A549 treated with GW870086 at 1 μM for 4 hours (cell line): ENCODE results near the gene TP73. TPM values are rescaled to one million over a fixed set of nuclear protein-coding genes. Genes with fewer than 3 reads are reported as not detected.

Source experiments
- total RNA-seq: library from RNA; stranded (reverse); fragments of 200-300 nt; extraction: Qiagen RNA extraction; gene quantifications from 5 replicates; pipeline ENCODE4 v1.2.3, GENCODE V29; 2022; ENCODE audit warnings: low read depth

The TP73 gene
- 0.42 to 0.87 TPM (median 0.68 TPM) in 5 replicates for total RNA-seq

GRCh38 chr1:3651930-3652547 lies at the start of gene TP73:
TP73 (plus strand) TSS chr1:3652516; CDS start chr1:3682366, 29,850 bp downstream.

GRCh38 chr1:3611170-3612019 lies 40.9 kb upstream of the TP73 start, which contains the start of gene MEGF6:
MEGF6 (minus strand) TSS chr1:3611508; CDS start chr1:3611268, 240 bp downstream.

GRCh38 chr1:3624200-3625136 lies 27.8 kb upstream of the TP73 start, which contains the start of gene TPRG1L:
TPRG1L (plus strand) TSS chr1:3625015; CDS start chr1:3625073, 58 bp downstream.

DNA sequence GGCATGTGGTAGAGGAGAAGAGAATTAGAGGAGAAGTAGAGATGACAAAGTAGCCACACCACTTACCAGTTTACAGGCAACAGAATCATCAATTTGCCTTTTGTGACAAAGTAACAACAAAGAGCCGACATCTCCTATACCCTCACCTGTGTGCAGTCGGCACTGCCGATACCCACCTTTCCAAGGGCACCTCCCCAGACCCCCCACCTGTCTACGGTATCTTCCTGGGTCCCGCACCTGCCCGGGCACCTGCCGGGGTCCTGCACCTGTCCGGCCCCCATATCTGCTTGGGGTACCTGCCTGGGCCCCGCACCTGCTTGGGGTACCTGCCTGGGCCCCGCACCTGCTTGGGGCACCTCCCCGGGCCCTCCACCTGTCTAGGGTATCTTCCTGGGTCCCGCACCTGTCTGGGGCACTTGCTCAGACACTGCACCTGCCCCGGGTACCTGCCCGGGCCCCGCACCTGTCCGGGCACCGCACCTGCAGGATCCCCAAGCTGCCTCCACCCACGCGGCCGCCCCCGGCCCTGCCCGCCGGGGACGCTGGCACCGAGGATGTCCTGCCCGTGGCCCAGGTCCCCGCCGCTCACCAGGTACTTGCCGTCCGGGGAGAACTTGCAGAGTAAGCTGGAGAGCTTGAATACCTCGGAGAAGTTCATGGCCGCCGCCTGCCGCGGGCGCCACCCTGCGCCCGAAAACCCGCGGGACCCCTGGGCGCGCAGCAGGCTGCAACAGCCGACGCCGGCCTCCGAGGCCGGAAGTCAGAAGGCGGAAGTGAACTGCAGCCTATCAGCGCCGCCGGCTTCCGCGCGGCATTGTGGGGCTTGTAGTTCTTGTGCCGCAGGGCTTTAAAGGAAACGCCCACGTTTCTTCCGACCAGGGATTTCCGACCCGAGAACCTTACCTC lies 2.7 kb upstream of the TP73 start, which contains the start of gene WRAP73:
WRAP73 (minus strand) TSS at position 762 of the 906 bp plus-strand sequence; CDS start at position 658, 104 bp downstream.

GRCh38 chr1:3752400-3752945 lies 100.2 kb downstream of the TP73 start, which contains the start of gene CCDC27:
CCDC27 (plus strand) TSS chr1:3752450; CDS start chr1:3752482, 32 bp downstream.

DNA sequence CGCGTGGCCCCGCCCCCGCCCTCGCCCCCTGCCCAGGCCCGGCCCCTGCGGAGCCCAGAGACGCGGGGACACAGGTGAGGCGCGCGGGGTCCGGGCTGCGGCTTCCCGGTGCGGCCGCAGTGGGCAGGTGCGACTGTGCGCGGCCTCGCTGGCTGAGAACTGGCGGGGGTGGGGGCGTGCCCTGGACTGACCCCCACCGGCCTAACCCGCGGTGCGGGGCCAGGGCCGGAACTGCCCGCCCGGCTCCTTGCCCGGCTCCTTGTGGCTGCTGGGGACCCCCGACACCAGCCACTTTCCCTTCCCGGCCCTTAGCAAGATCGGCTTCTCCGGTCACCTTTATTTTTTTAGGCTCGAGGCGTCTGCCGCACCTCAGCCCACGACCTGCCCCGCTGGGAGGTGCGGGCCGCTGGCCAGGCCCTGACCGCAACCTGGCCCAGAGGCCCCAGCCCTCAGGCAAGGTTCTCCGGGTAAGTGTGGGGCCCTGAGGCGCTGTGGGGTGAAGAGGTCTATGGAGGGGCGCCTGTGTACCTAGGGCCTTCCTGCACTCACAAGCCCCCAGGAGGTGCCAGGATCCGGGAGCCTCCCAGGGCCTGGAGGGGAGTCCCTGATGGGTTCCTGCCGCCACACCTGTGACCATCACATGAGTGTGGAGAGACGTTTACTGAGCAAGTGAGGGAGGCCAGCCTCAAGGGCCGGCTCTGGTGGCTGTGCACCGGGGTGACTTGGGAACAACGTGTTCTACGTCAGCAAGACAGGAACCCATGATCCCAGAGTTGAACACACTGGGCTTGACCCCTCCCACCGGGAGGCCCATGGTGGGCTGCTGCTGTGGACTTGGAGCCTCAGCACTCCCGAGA lies 120.6 kb downstream of the TP73 start, which contains the start of gene SMIM1:
SMIM1 (plus strand) TSS at position 35 of the 857 bp plus-strand sequence. CDS start 2,625 bp downstream, outside the sequence.

Other genes with a start within 250 kb of the TP73 start
- 4.8 to 5.8 TPM (median 5.0 TPM) in 5 replicates for gene ARHGEF16, start 197.9 kb upstream of the TP73 start, total RNA-seq
- 6.1 to 10.7 TPM (median 9.3 TPM) in 5 replicates for gene MEGF6, start 41.0 kb upstream of the TP73 start, total RNA-seq
- gene TPRG1L, start 27.5 kb upstream of the TP73 start, total RNA-seq, result 26.1 to 30.7 TPM (median 29.6 TPM) in 5 replicates
- gene WRAP73, start 2.4 kb upstream of the TP73 start, total RNA-seq, result 14.1 to 21.5 TPM (median 19.5 TPM) in 5 replicates
- gene CCDC27, start 99.9 kb downstream of the TP73 start, total RNA-seq, result not detected in 5 replicates
- gene SMIM1, start 120.2 kb downstream of the TP73 start, total RNA-seq, result 0.79 to 1.9 TPM (median 1.3 TPM) in 5 replicates
- gene LRRC47, start 144.0 kb downstream of the TP73 start, total RNA-seq, result 30.5 to 34.2 TPM (median 32.5 TPM) in 5 replicates
- 11.3 to 17.9 TPM (median 15.7 TPM) in 5 replicates for gene CEP104, start 204.7 kb downstream of the TP73 start, total RNA-seq
- 3.1 to 4.0 TPM (median 3.8 TPM) in 5 replicates for gene DFFB, start 205.0 kb downstream of the TP73 start, total RNA-seq
- 22.3 to 26.0 TPM (median 24.6 TPM) in 5 replicates for gene C1orf174, start 247.8 kb downstream of the TP73 start, total RNA-seq